GM23338 (cell line): Measurements from ENCODE around the gene LNX1. TPM values are rescaled to one million over a fixed set of nuclear protein-coding genes. Genes with fewer than 3 reads are reported as not detected.

ENCODE experiments used
- ATAC-seq: fragments of 200-7000 bp; cut with Tn5 transposase; 3 replicates; pipeline ENCODE4 v1.9.1; 2020
- DNase-seq: peaks from one replicate; pipeline ENCODE4 v3.0.0-alpha.2; 2015; ENCODE audit warnings: low spot score
- H2AFZ ChIP-seq: fragments of 200-600 bp; sonication (generic); 2 replicates; pipeline ENCODE4 v1.8.0; 2016; ENCODE audit warnings: antibody characterized with exemption, mild to moderate bottlenecking, moderate library complexity
- H3F3A ChIP-seq: fragments of 200-600 bp; sonication (generic); replicated peaks from 2 replicates; pipeline ENCODE4 v1.8.0; 2017; ENCODE audit warnings: antibody characterized with exemption, mixed run types, low read depth
- H3K27ac ChIP-seq: fragments of 200-600 bp; sonication (generic); 2 replicates; pipeline ENCODE4 v1.6.1; 2016; ENCODE audit warnings: low read depth
- H3K27me3 ChIP-seq: fragments of 200-600 bp; sonication (generic); 2 replicates; pipeline ENCODE4 v1.8.0; 2016; ENCODE audit warnings: mild to moderate bottlenecking, mixed run types, moderate library complexity; ENCODE audit not compliant: insufficient read depth
- H3K36me3 ChIP-seq: fragments of 200-600 bp; sonication (generic); 2 replicates; pipeline ENCODE4 v1.8.0; 2016; ENCODE audit warnings: mild to moderate bottlenecking; ENCODE audit not compliant: insufficient read depth
- H3K4me1 ChIP-seq: fragments of 200-600 bp; sonication (generic); 2 replicates; pipeline ENCODE4 v1.8.0; 2016; ENCODE audit warnings: mild to moderate bottlenecking, moderate library complexity; ENCODE audit not compliant: insufficient read depth
- H3K4me2 ChIP-seq: fragments of 200-600 bp; sonication (generic); 2 replicates; pipeline ENCODE4 v1.7.1; 2017; ENCODE audit warnings: mixed run types
- H3K4me3 ChIP-seq: fragments of 200-600 bp; sonication (generic); 2 replicates; pipeline ENCODE4 v1.6.1; 2016; ENCODE audit warnings: mixed run types
- H3K79me2 ChIP-seq: fragments of 200-600 bp; sonication (generic); replicated peaks from 2 replicates; pipeline ENCODE4 v1.8.0; 2017; ENCODE audit warnings: mild to moderate bottlenecking; ENCODE audit not compliant: insufficient read depth
- H3K9me2 ChIP-seq: fragments of 200-600 bp; sonication (generic); 2 replicates; pipeline ENCODE4 v1.8.0; 2017; ENCODE audit not compliant: insufficient read depth
- H4K20me1 ChIP-seq: fragments of 200-600 bp; sonication (generic); replicated peaks from 2 replicates; pipeline ENCODE4 v1.8.0; 2017; ENCODE audit warnings: mild to moderate bottlenecking; ENCODE audit not compliant: insufficient read depth
- H3K27ac Mint-ChIP-seq: 2 replicates; pipeline ENCODE4 v1.8.0; 2020; ENCODE audit warnings: inconsistent platforms, mild to moderate bottlenecking, moderate library complexity, mixed read lengths
- H3K27me3 Mint-ChIP-seq: 3 replicates; pipeline ENCODE4 v1.8.0; 2022; ENCODE audit warnings: low read depth, mild to moderate bottlenecking, moderate library complexity, mixed read lengths, inconsistent platforms; ENCODE audit not compliant: insufficient read depth, poor library complexity
- H3K36me3 Mint-ChIP-seq: 3 replicates; pipeline ENCODE4 v1.8.0; 2021; ENCODE audit warnings: low read depth, mild to moderate bottlenecking, inconsistent platforms, moderate library complexity, mixed read lengths
- H3K4me1 Mint-ChIP-seq: 3 replicates; pipeline ENCODE4 v1.8.0; 2020; ENCODE audit warnings: mild to moderate bottlenecking, inconsistent platforms, mixed read lengths
- H3K4me3 Mint-ChIP-seq: 3 replicates; pipeline ENCODE4 v1.8.0; 2021; ENCODE audit warnings: moderate library complexity, mild to moderate bottlenecking, inconsistent platforms, mixed read lengths
- H3K9me3 Mint-ChIP-seq: 3 replicates; pipeline ENCODE4 v1.8.0; 2020; ENCODE audit warnings: moderate library complexity, mild to moderate bottlenecking, inconsistent platforms, mixed read lengths
- CTCF ChIP-seq, 2 experiments: fragments of 200-600 bp in 1 of 2; sonication (generic) in 1 of 2; conservative IDR thresholded peaks; 2 replicates each; pipeline versions ENCODE4 v1.5.1 to v1.6.1; 2016 to 2017; ENCODE audit warnings: antibody characterized with exemption in 2 of 2, low read depth in 2 of 2, mild to moderate bottlenecking in 2 of 2, moderate library complexity in 1 of 2
- EZH2phosphoT487 ChIP-seq: fragments of 200-600 bp; sonication (generic); IDR thresholded peaks from one replicate; pipeline ENCODE4 v1.8.1; 2018; ENCODE audit warnings: antibody characterized with exemption; ENCODE audit not compliant: unreplicated experiment
- JUNB ChIP-seq: IDR thresholded peaks from one replicate; pipeline ENCODE4 v1.6.1; 2016; ENCODE audit warnings: antibody characterized with exemption; ENCODE audit not compliant: unreplicated experiment
- NANOG ChIP-seq: IDR thresholded peaks from 2 replicates; pipeline ENCODE4 v1.6.1; 2016; ENCODE audit warnings: antibody characterized with exemption, borderline replicate concordance
- REST ChIP-seq: IDR thresholded peaks from one replicate; pipeline ENCODE4 v1.6.1; 2018; ENCODE audit warnings: antibody characterized with exemption; ENCODE audit not compliant: unreplicated experiment
- ZNF114 ChIP-seq: fragments of 250-450 bp; sonication (Bioruptor Pico); IDR thresholded peaks from 2 replicates; pipeline ENCODE4 v1.5.0; 2020; ENCODE audit warnings: mild to moderate bottlenecking, moderate library complexity
- ZNF462 ChIP-seq: fragments of 250-450 bp; sonication (Bioruptor Pico); IDR thresholded peaks from 2 replicates; pipeline ENCODE4 v1.5.0; 2020; ENCODE audit warnings: mild to moderate bottlenecking, moderate library complexity
- polyA plus RNA-seq: library from polyadenylated mRNA; unstranded; fragments of >200 nt; fragmentation: Nextera tagmentation; extraction: Ambion mirVana; gene quantifications from 2 replicates; pipeline ENCODE4 v1.2.1, GENCODE V29; 2016
- total RNA-seq: library from RNA; depleted of rRNA; stranded (reverse); fragments of >200 nt; shearing (Covaris generic); gene quantifications from 2 replicates; pipeline ENCODE4 v1.2.3, GENCODE V29; 2014

LNX1 gene
- total and polyA plus RNA-seq, 2 experiments from 2014 or later: 5.4 to 6.4 TPM

GRCh38 chr4:53576676-53577372 is 14.5 kb downstream of the LNX1 start:
- H3K4me1 ChIP-seq: peaks cover 6% of the 10 kb centered on the region; the same call in 1 of the 2 replicates
- H3K4me2 ChIP-seq: no peak overlapping the region
- no peaks in the 10 kb centered on the region for H3K27me3 ChIP-seq
- no peaks in the 10 kb centered on the region for H3K79me2 ChIP-seq
- H4K20me1 ChIP-seq: no peaks in the 10 kb centered on the region
- no peaks in the 10 kb centered on the region for H3K36me3 ChIP-seq
- H3K27ac ChIP-seq: no peak overlapping the region
- H3K36me3 Mint-ChIP-seq: peaks cover 3% of the 10 kb centered on the region; the same call in 1 of the 3 replicates
- H2AFZ ChIP-seq: no peak overlapping the region
- H3K4me3 ChIP-seq: no peak overlapping the region
- DNase-seq (no peak), ATAC-seq (no peak)
- TF ChIP-seq CTCF (conservative IDR thresholded peaks at IDR 0.05; ENCODE audit: low read depth in 2 of 2) (no peak), NANOG (no peak), EZH2phosphoT487 (no peak), REST (no peak), ZNF462 (CRISPR knock-in tag) (no peak), ZNF114 (CRISPR knock-in tag) (no peak), JUNB (no peak)
- H3K27ac Mint-ChIP-seq: no peak overlapping the region
- no peaks in the 10 kb centered on the region for H3F3A ChIP-seq
- peaks cover 3% of the 10 kb centered on the region for H3K27me3 Mint-ChIP-seq
- H3K9me2 ChIP-seq: no peaks in the 10 kb centered on the region
- H3K4me3 Mint-ChIP-seq: no peak overlapping the region
- no peaks in the 10 kb centered on the region for H3K9me3 Mint-ChIP-seq
- peaks cover 5% of the 10 kb centered on the region; the same call in 2 of the 3 replicates for H3K4me1 Mint-ChIP-seq
